ENCODE measurements around the gene RPTOR. TPM values are rescaled to one million over a fixed set of nuclear protein-coding genes. Genes with fewer than 3 reads are reported as not detected.
"Not testable (repeated sequence)": the region's sequence is repeated elsewhere in the genome, so short reads cannot be mapped to it uniquely, and the experiment has no call there.

The RPTOR gene
- total RNA-seq, 4 donors from 2014 or later: 34.1 to 65.8 (median 43.6) TPM

DNA sequence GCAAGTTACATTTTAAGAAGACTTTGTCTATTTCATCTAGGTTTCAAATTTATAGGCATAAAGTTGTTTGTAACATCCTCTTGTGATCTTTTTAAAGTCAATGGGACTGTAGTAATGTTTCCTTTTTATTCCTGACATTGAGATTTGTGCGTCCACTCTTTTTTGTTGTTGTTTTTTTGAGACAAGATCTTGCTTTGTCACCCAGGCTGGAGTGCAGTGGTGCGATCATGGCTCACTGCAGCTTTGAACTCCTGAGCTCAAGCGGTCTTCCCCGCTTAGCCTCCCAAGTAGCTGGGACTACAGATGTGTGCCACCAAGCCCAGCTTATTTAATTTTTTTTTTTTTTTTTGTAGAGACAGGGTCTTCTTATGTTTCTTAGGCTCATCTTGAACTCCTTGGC is 29.9 kb downstream of the RPTOR start:
- TF ChIP-seq POLR2AphosphoS5 (IDR thresholded peaks at IDR 0.05): no peak
- Histone ChIP-seq H3K4me3 (no peak overlapping the region), H3K36me3 (no peaks in the 10 kb centered on the region), H3K4me1 (peaks cover 0 to 8% (median 2%) of the 10 kb centered on the region in 4 donors), H3K27ac (replicated peaks in 1 of 4) (no peak overlapping the region), H3K27me3 (no peaks in the 10 kb centered on the region), H3K9me3 (no peaks in the 10 kb centered on the region)
- 96% methylated on average over 3 of the region's 4 CpGs for WGBS
- no peak for DNase-seq (ENCODE audit: extremely low spot score)
- intact Hi-C loops (cut with DNase I): loop anchor here (10.0 kb wide), 1 partner anchor 410 kb away; no protein-coding TSS in a partner anchor

GRCh38 chr17:80575057-80575875 is 30.6 kb downstream of the RPTOR start:
- Histone ChIP-seq H3K4me1 (peaks cover 0 to 8% (median 2%) of the 10 kb centered on the region in 4 donors), H3K36me3 (no peaks in the 10 kb centered on the region), H3K9me3 (no peaks in the 10 kb centered on the region), H3K4me3 (no peak overlapping the region), H3K27ac (replicated peaks in 1 of 4) (no peak overlapping the region), H3K27me3 (no peaks in the 10 kb centered on the region)
- intact Hi-C loops (cut with DNase I): loop anchor here (1.0 to 10.0 kb wide), 2 partner anchors 148 to 410 kb away; no protein-coding TSS in a partner anchor
- WGBS: 32% methylated on average over 17 of the region's 17 CpGs
- TF ChIP-seq POLR2AphosphoS5 (IDR thresholded peaks at IDR 0.05) (peak in 1 of 2 donors; percentile 67), EP300 (IDR thresholded peaks at IDR 0.05) (no peak), CTCF (IDR thresholded peaks at IDR 0.05) (peak; percentile 97 to 98 (median 98)), POLR2A (IDR thresholded peaks at IDR 0.05; ENCODE audit: low read depth) (peak; percentile 1)
- no peak for DNase-seq (ENCODE audit: extremely low spot score)

DNA sequence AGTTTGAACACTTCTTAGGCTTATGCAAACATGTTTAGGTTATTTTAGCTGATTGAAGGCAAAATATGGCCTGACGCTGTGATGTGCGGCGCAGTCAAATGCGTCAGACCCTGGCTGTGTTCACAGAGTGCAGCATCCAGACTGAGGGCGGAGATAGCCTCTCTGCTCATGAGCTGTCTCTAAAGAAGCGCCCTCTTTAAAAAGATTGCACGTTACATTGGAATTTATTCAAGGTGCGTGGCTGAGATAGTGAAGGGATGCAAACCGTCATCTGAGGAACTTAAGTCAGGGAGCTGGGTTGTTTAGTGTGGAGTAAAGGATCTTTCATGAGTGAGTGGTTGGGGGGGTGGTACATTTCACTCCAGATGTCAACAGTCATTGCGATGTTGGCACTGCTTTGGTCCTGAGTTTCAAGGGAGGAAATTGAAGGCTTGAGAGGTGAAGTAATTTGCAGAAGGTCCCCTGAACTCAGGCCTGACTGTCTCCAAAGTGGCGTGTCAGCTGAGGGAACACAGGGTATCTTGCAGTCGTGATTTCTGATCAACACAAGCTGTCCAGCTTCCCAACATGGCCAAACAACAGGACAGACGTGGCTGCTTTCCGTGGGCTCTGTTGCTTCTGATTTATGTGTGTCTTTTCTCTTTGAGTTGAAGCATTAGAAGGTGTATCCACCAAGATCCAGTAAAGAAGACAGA is 33.4 kb downstream of the RPTOR start:
- intact Hi-C loops (cut with DNase I): loop anchor here (10.0 kb wide), 1 partner anchor 407 kb away; no protein-coding TSS in a partner anchor
- Histone ChIP-seq H3K27me3 (no peaks in the 10 kb centered on the region), H3K9me3 (no peaks in the 10 kb centered on the region), H3K4me1 (peaks cover 0 to 8% (median 2%) of the 10 kb centered on the region in 4 donors), H3K27ac (replicated peaks in 1 of 4) (no peak overlapping the region), H3K4me3 (no peak overlapping the region), H3K36me3 (peaks cover 0 to 8% (median 2%) of the 10 kb centered on the region in 4 donors)
- 83% methylated on average over 14 of the region's 14 CpGs for WGBS
- TF ChIP-seq POLR2A (IDR thresholded peaks at IDR 0.05; ENCODE audit: low read depth): no peak
- TF ChIP-seq CTCF (IDR thresholded peaks at IDR 0.05): no peak
- no peak for TF ChIP-seq POLR2AphosphoS5 (IDR thresholded peaks at IDR 0.05)
- no peak for TF ChIP-seq EP300 (IDR thresholded peaks at IDR 0.05)
- DNase-seq (ENCODE audit: extremely low spot score): no peak

DNA sequence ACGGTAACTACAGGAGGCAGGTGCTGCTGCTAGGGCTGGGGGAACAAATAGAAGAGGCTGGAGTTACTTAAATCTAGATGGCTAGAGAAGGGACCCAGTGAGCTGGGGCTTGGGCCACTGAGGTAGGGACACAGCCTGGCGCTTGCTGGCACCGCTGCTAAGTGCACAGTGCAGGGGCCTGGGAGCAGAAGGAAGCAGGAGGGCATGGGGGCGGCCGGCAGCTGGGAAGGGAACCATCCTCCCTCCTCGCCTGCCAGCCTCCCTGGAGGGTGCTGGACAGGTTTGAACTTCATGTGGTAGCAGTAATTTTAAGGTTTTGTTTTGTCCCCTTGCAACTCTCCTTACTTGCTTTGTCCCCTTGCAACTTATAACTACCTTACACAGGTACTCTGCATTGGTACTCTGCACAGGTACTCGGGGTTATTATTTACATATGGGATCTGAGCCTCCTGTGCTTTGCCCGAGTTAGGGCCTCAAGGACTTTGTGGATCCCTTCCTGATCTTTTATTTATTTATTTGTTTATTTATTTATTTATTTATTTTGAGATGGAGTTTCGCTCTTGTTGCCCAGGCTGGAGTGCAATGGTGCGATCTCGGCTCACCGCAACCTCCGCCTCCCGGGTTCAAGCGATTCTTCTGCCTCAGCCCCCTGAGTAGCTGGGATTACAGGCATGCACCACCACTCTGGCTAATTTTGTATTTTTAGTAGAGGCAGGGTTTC is 34.2 kb downstream of the RPTOR start:
- H3K4me3 ChIP-seq; DNase-seq (ENCODE audit: extremely low spot score); H3K9me3 ChIP-seq; H3K27me3 ChIP-seq; H3K4me1 ChIP-seq; H3K36me3 ChIP-seq; H3K27ac ChIP-seq (replicated peaks in 1 of 4): not testable (repeated sequence)
- 94% methylated on average over 12 of the region's 15 CpGs for WGBS
- intact Hi-C loops (cut with DNase I): loop anchor here (10.0 kb wide), 1 partner anchor 406 kb away; no protein-coding TSS in a partner anchor

DNA sequence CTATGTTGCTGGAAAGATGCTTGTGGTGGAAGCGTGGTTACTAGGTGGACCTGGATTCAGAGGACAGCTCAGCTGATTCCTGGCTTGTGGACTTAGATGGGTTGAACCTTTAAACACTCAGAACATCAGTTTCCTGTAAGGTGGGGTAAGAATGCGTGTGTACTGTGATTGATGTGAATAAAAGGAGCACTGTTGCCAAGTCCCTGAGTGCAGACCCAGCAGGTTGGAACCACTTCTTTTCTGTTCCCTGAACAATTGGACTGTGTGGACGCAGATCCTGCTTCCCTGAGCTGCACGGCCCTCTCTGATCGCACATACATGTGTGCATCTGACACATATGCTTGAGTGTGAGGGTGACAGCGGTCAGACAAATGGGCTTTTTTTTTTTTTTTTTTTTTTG is 37.5 kb downstream of the RPTOR start:
- no peak overlapping the region for H3K4me3 ChIP-seq
- WGBS: 96% methylated on average over 6 of the region's 6 CpGs
- H3K27ac ChIP-seq (replicated peaks in 1 of 4): no peak overlapping the region

More for the DNA sequence above, 37.5 kb downstream of the RPTOR start:
- Histone ChIP-seq H3K36me3 (peaks cover 0 to 12% (median 2%) of the 10 kb centered on the region in 4 donors), H3K9me3 (no peaks in the 10 kb centered on the region), H3K4me1 (no peaks in the 10 kb centered on the region), H3K27me3 (no peaks in the 10 kb centered on the region)
- TF ChIP-seq POLR2A (IDR thresholded peaks at IDR 0.05; ENCODE audit: low read depth) (no peak), CTCF (IDR thresholded peaks at IDR 0.05) (no peak), EP300 (IDR thresholded peaks at IDR 0.05) (no peak), POLR2AphosphoS5 (IDR thresholded peaks at IDR 0.05) (no peak)
- DNase-seq (ENCODE audit: extremely low spot score): no peak
- intact Hi-C loops (cut with DNase I): no loop called here

Measured in esophagus muscularis mucosa (tissue), 4 donors.